Astrocyte (in vitro differentiated cells and primary cell): ENCODE results near the gene WWTR1. TPM values are rescaled to one million over a fixed set of nuclear protein-coding genes. Genes with fewer than 3 reads are reported as not detected.
A peak's percentile ranks its signal among the peaks of the same experiment; 100 is the strongest.

Source experiments
- DNase-seq: peaks from one replicate; pipeline ENCODE4 v3.0.0-alpha.2; 2010; ENCODE audit warnings: low read depth
- FAIRE-seq: peaks from 2 replicates; lab custom pipeline; 2011; peaks lifted over from hg19 to GRCh38; lab: Jason Lieb, UNC
- H2AFZ ChIP-seq: 2 replicates; pipeline ENCODE4 v1.6.0; 2012; ENCODE audit warnings: low read depth, low read length, inconsistent platforms
- H3K27ac ChIP-seq: 2 replicates; pipeline ENCODE4 v1.5.1; 2011; ENCODE audit warnings: low read depth, low read length, inconsistent platforms
- H3K27me3 ChIP-seq: 2 replicates; pipeline ENCODE4 v1.6.0; 2011; ENCODE audit warnings: low read length, inconsistent platforms; ENCODE audit not compliant: insufficient read depth
- H3K36me3 ChIP-seq: 2 replicates; pipeline ENCODE4 v1.5.1; 2011; ENCODE audit warnings: low read length, inconsistent platforms; ENCODE audit not compliant: insufficient read depth
- H3K4me1 ChIP-seq: 2 replicates; pipeline ENCODE4 v1.5.1; 2011; ENCODE audit warnings: low read length, inconsistent platforms; ENCODE audit not compliant: insufficient read depth
- H3K4me2 ChIP-seq: 2 replicates; pipeline ENCODE4 v1.6.0; 2012; ENCODE audit warnings: low read length, inconsistent platforms
- H3K4me3 ChIP-seq: 2 replicates; pipeline ENCODE4 v1.5.1; 2011; ENCODE audit warnings: low read depth, mild to moderate bottlenecking, low read length, inconsistent platforms; ENCODE audit not compliant: insufficient read depth
- H3K79me2 ChIP-seq: 2 replicates; pipeline ENCODE4 v1.6.0; 2012; ENCODE audit warnings: mild to moderate bottlenecking, low read length, inconsistent platforms; ENCODE audit not compliant: insufficient read depth
- H3K9ac ChIP-seq: 2 replicates; pipeline ENCODE4 v1.6.0; 2012; ENCODE audit warnings: mild to moderate bottlenecking, low read length, inconsistent platforms
- H3K9me3 ChIP-seq: 2 replicates; pipeline ENCODE4 v1.5.1; 2012; ENCODE audit warnings: low read depth, mild to moderate bottlenecking, low read length, inconsistent platforms; ENCODE audit not compliant: insufficient read depth
- H4K20me1 ChIP-seq: 2 replicates; pipeline ENCODE4 v1.6.0; 2012; ENCODE audit warnings: low read length, inconsistent platforms; ENCODE audit not compliant: insufficient read depth
- H3K27ac Mint-ChIP-seq: one replicate; pipeline ENCODE4 v1.8.0; 2021; ENCODE audit warnings: mild to moderate bottlenecking, mixed read lengths; ENCODE audit not compliant: unreplicated experiment
- H3K27me3 Mint-ChIP-seq: one replicate; pipeline ENCODE4 v1.8.0; 2021; ENCODE audit warnings: low read depth, mixed read lengths; ENCODE audit not compliant: unreplicated experiment
- H3K36me3 Mint-ChIP-seq: one replicate; pipeline ENCODE4 v1.8.0; 2021; ENCODE audit warnings: low read depth, mixed read lengths; ENCODE audit not compliant: unreplicated experiment
- H3K4me1 Mint-ChIP-seq: one replicate; pipeline ENCODE4 v1.8.0; 2021; ENCODE audit warnings: low read depth, mixed read lengths; ENCODE audit not compliant: unreplicated experiment
- H3K4me3 Mint-ChIP-seq: one replicate; pipeline ENCODE4 v1.8.0; 2021; ENCODE audit warnings: mild to moderate bottlenecking, moderate library complexity, mixed read lengths; ENCODE audit not compliant: unreplicated experiment
- H3K9me3 Mint-ChIP-seq: one replicate; pipeline ENCODE4 v1.8.0; 2021; ENCODE audit warnings: mild to moderate bottlenecking, mixed read lengths; ENCODE audit not compliant: unreplicated experiment
- CTCF ChIP-seq: IDR thresholded peaks from 2 replicates; pipeline ENCODE4 v1.5.1; 2011; ENCODE audit warnings: low read depth, mild to moderate bottlenecking, inconsistent platforms, low read length, moderate library complexity; ENCODE audit not compliant: insufficient read depth
- EZH2 ChIP-seq: IDR thresholded peaks from 2 replicates; pipeline ENCODE4 v1.6.1; 2012; ENCODE audit warnings: mild to moderate bottlenecking, low read length, inconsistent platforms; ENCODE audit not compliant: insufficient read depth
- total RNA-seq: library from RNA; stranded (reverse); gene quantifications from 2 replicates; pipeline ENCODE4 v1.2.1, GENCODE V29; 2021

Gene WWTR1
- total RNA-seq, 1 donor from 2014 or later = 94.3 TPM

GRCh38 chr3:149596134-149596770, 61.6 kb downstream of the WWTR1 start:
- H4K20me1 ChIP-seq = peaks cover 24% of the 10 kb centered on the region
- H3K27ac ChIP-seq = no peak overlapping the region
- TF ChIP-seq CTCF = no peak
- no peak for TF ChIP-seq EZH2
- H3K36me3 ChIP-seq = no peaks in the 10 kb centered on the region
- H3K27ac Mint-ChIP-seq = no peak overlapping the region
- H3K9ac ChIP-seq = no peak overlapping the region
- FAIRE-seq (no peak), DNase-seq (peak; percentile 49)
- H3K4me2 ChIP-seq = peak overlapping the region; percentile 24
- H3K9me3 ChIP-seq = no peaks in the 10 kb centered on the region
- peaks cover 30% of the 10 kb centered on the region for H3K4me1 Mint-ChIP-seq
- no peak overlapping the region for H3K4me3 ChIP-seq
- H3K27me3 ChIP-seq = no peaks in the 10 kb centered on the region
- H3K4me3 Mint-ChIP-seq = no peak overlapping the region
- no peaks in the 10 kb centered on the region for H3K36me3 Mint-ChIP-seq
- H3K9me3 Mint-ChIP-seq = no peaks in the 10 kb centered on the region
- peaks cover 22% of the 10 kb centered on the region for H3K4me1 ChIP-seq
- H3K79me2 ChIP-seq = peaks cover 99% of the 10 kb centered on the region
- no peak overlapping the region for H2AFZ ChIP-seq
- no peaks in the 10 kb centered on the region for H3K27me3 Mint-ChIP-seq

- no peak overlapping the region for H3K27ac Mint-ChIP-seq
Measured at GRCh38 chr3:149593418-149594160, 64.2 kb downstream of the WWTR1 start.

More at GRCh38 chr3:149593418-149594160, 64.2 kb downstream of the WWTR1 start:
- no peak overlapping the region for H2AFZ ChIP-seq
- H3K36me3 ChIP-seq = no peaks in the 10 kb centered on the region
- Mint-ChIP-seq H3K9me3 (no peaks in the 10 kb centered on the region), H3K4me3 (no peak overlapping the region), H3K27me3 (no peaks in the 10 kb centered on the region), H3K4me1 (peaks cover 39% of the 10 kb centered on the region), H3K36me3 (no peaks in the 10 kb centered on the region)
- H3K4me2 ChIP-seq = peak overlapping the region; percentile 50
- H3K9me3 ChIP-seq = no peaks in the 10 kb centered on the region
- H3K4me1 ChIP-seq = peaks cover 26% of the 10 kb centered on the region
- DNase-seq (no peak), FAIRE-seq (no peak)
- no peak for TF ChIP-seq EZH2
- no peak for TF ChIP-seq CTCF
- H3K9ac ChIP-seq = no peak overlapping the region
- H3K27me3 ChIP-seq = no peaks in the 10 kb centered on the region
- peaks cover 99% of the 10 kb centered on the region for H3K79me2 ChIP-seq
- peaks cover 25% of the 10 kb centered on the region for H4K20me1 ChIP-seq
- no peak overlapping the region for H3K27ac ChIP-seq
- no peak overlapping the region for H3K4me3 ChIP-seq
